H1 (cell line): Measurements from ENCODE around the gene MKRN1. TPM values are rescaled to one million over a fixed set of nuclear protein-coding genes. Genes with fewer than 3 reads are reported as not detected.

Experiments used
- CTCF ChIA-PET: fragments of 300-600 bp; sonication (Branson Sonifier 250); formaldehyde crosslinking; loops from one replicate; lab custom pipeline; 2021; ENCODE audit not compliant: partially characterized antibody; lab: Charles Lee
- POLR2A ChIA-PET: fragments of 300-600 bp; sonication (Branson Sonifier 250); formaldehyde crosslinking; loops from one replicate; lab custom pipeline; 2021; ENCODE audit warnings: inconsistent platforms; ENCODE audit not compliant: partially characterized antibody; lab: Charles Lee
- DNase-seq, 2 experiments: peaks; one replicate each; pipeline versions ENCODE4 v3.0.0 to v3.0.0-alpha.2; 2010 to 2022; ENCODE audit warnings: low spot score in 2 of 2, low read depth in 1 of 2, mixed read lengths in 1 of 2
- FAIRE-seq: peaks from 2 replicates; lab custom pipeline; 2011; peaks lifted over from hg19 to GRCh38; lab: Jason Lieb, UNC
- H2AFZ ChIP-seq: 2 replicates; pipeline ENCODE4 v1.8.1; 2012; ENCODE audit warnings: low read length, inconsistent platforms
- H2AK5ac ChIP-seq: 2 replicates; pipeline ENCODE4 v1.6.1; 2013; ENCODE audit warnings: low read depth, low read length
- H2BK120ac ChIP-seq: replicated peaks from 2 replicates; pipeline ENCODE3; 2013; ENCODE audit warnings: low read depth, low read length, inconsistent platforms
- H2BK12ac ChIP-seq: 2 replicates; pipeline ENCODE4 v1.6.1; 2013; ENCODE audit warnings: low read depth, low read length
- H2BK15ac ChIP-seq: 2 replicates; pipeline ENCODE4 v1.6.1; 2013; ENCODE audit warnings: low read length
- H2BK20ac ChIP-seq: 2 replicates; pipeline ENCODE4 v1.6.1; 2013; ENCODE audit warnings: low read length
- H2BK5ac ChIP-seq: 2 replicates; pipeline ENCODE4 v1.6.1; 2013; ENCODE audit warnings: low read depth, low read length
- H3K14ac ChIP-seq: 2 replicates; pipeline ENCODE4 v1.6.1; 2013; ENCODE audit warnings: inconsistent platforms; ENCODE audit not compliant: insufficient read length
- H3K18ac ChIP-seq: 2 replicates; pipeline ENCODE4 v1.6.1; 2013; ENCODE audit warnings: low read length; ENCODE audit errors: extremely low read depth
- H3K23ac ChIP-seq: 2 replicates; pipeline ENCODE4 v1.6.1; 2013; ENCODE audit warnings: inconsistent platforms; ENCODE audit not compliant: insufficient read length
- H3K23me2 ChIP-seq: 2 replicates; pipeline ENCODE4 v1.6.1; 2013; ENCODE audit warnings: low read depth, low read length
- H3K27ac ChIP-seq: 2 replicates; pipeline ENCODE4 v1.6.1; 2011; ENCODE audit warnings: low read depth, low read length, inconsistent platforms
- H3K27me3 ChIP-seq, 4 experiments: replicated peaks in 1 of 4; 1 replicate in 1 of 4; 2 replicates in 3 of 4; pipeline versions ENCODE4 v1.6.1 to v1.8.1; 2011 to 2013; ENCODE audit warnings: low read length in 3 of 4, mild to moderate bottlenecking in 3 of 4, inconsistent platforms in 2 of 4, mixed read lengths in 2 of 4, moderate library complexity in 1 of 4; ENCODE audit not compliant: control insufficient read depth in 3 of 4, insufficient read depth in 3 of 4; ENCODE audit errors: extremely low read depth in 1 of 4
- H3K36me3 ChIP-seq, 4 experiments: 2 replicates each; pipeline versions ENCODE4 v1.6.1 to v1.8.1; 2011 to 2013; ENCODE audit warnings: mild to moderate bottlenecking in 4 of 4, low read length in 3 of 4, moderate library complexity in 2 of 4, control low read depth in 1 of 4, inconsistent platforms in 1 of 4; ENCODE audit not compliant: insufficient read depth in 4 of 4, control insufficient read depth in 2 of 4
- H3K4ac ChIP-seq: replicated peaks from 2 replicates; pipeline ENCODE3; 2013; ENCODE audit warnings: low read length, low read depth, mixed read lengths, inconsistent platforms; ENCODE audit not compliant: insufficient read length
- H3K4me1 ChIP-seq, 4 experiments: replicated peaks in 1 of 4; 1 replicate in 1 of 4; 2 replicates in 3 of 4; pipeline versions ENCODE4 v1.6.1 to v1.8.1; 2011 to 2013; ENCODE audit warnings: low read length in 3 of 4, inconsistent platforms in 2 of 4, mixed read lengths in 1 of 4; ENCODE audit not compliant: insufficient read depth in 4 of 4, control insufficient read depth in 3 of 4
- H3K4me2 ChIP-seq, 2 experiments: 2 replicates each; pipeline versions ENCODE4 v1.6.1 to v1.8.1; 2011 to 2013; ENCODE audit warnings: low read depth in 2 of 2, low read length in 2 of 2, control low read depth in 1 of 2, inconsistent platforms in 1 of 2, mild to moderate bottlenecking in 1 of 2; ENCODE audit not compliant: insufficient read depth in 1 of 2
- H3K4me3 ChIP-seq, 4 experiments: fragments of 200-600, 300-600 bp in 1 of 4; sonication (generic), shearing (Covaris generic), sonication (Bioruptor Twin) in 1 of 4; 2 replicates each; pipeline versions ENCODE4 v1.5.1 to v1.8.1; 2011 to 2016; ENCODE audit warnings: low read length in 4 of 4, low read depth in 3 of 4, control low read depth in 2 of 4, inconsistent platforms in 2 of 4, mild to moderate bottlenecking in 2 of 4, mixed read lengths in 1 of 4, moderate library complexity in 1 of 4; ENCODE audit not compliant: insufficient read depth in 2 of 4; ENCODE audit errors: extremely low read depth in 1 of 4
- H3K56ac ChIP-seq: replicated peaks from 2 replicates; pipeline ENCODE3; 2013; ENCODE audit warnings: low read depth, mild to moderate bottlenecking, mixed read lengths, low read length, inconsistent platforms; ENCODE audit not compliant: insufficient read length
- H3K79me1 ChIP-seq: 2 replicates; pipeline ENCODE4 v1.6.1; 2013; ENCODE audit warnings: low read depth, low read length, control low read depth
- H3K79me2 ChIP-seq, 2 experiments: 2 replicates each; pipeline versions ENCODE4 v1.6.1 to v1.8.1; 2012 to 2013; ENCODE audit warnings: low read length in 2 of 2, mild to moderate bottlenecking in 2 of 2, inconsistent platforms in 1 of 2; ENCODE audit not compliant: insufficient read depth in 2 of 2, control insufficient read depth in 1 of 2
- H3K9ac ChIP-seq, 4 experiments: replicated peaks in 1 of 4; 1 replicate in 1 of 4; 2 replicates in 3 of 4; pipeline versions ENCODE4 v1.6.1 to v1.8.1; 2011 to 2013; ENCODE audit warnings: low read depth in 3 of 4, low read length in 3 of 4, control low read depth in 2 of 4, mild to moderate bottlenecking in 2 of 4, moderate library complexity in 2 of 4, inconsistent platforms in 1 of 4; ENCODE audit errors: extremely low read depth in 1 of 4
- H3K9me3 ChIP-seq, 2 experiments: 2 replicates each; pipeline versions ENCODE4 v1.6.1 to v1.8.1; 2012 to 2013; ENCODE audit warnings: mild to moderate bottlenecking in 2 of 2, moderate library complexity in 2 of 2, control low read depth in 1 of 2, inconsistent platforms in 1 of 2, low read depth in 1 of 2, low read length in 1 of 2, mixed read lengths in 1 of 2; ENCODE audit not compliant: insufficient read depth in 2 of 2
- H4K20me1 ChIP-seq, 2 experiments: replicated peaks in 1 of 2; 2 replicates each; pipeline versions ENCODE3 to v1.8.1; 2011 to 2013; ENCODE audit warnings: inconsistent platforms in 2 of 2, low read length in 2 of 2, mild to moderate bottlenecking in 1 of 2; ENCODE audit not compliant: insufficient read depth in 2 of 2, control insufficient read depth in 1 of 2
- H4K5ac ChIP-seq: 2 replicates; pipeline ENCODE4 v1.6.1; 2013; ENCODE audit warnings: low read length, low read depth, mixed read lengths, inconsistent platforms; ENCODE audit not compliant: insufficient read length
- H4K8ac ChIP-seq: 2 replicates; pipeline ENCODE4 v1.8.0; 2013; ENCODE audit warnings: mild to moderate bottlenecking, moderate library complexity, low read length, inconsistent platforms; ENCODE audit not compliant: insufficient read depth; ENCODE audit errors: extremely low read depth
- H4K91ac ChIP-seq: replicated peaks from 2 replicates; pipeline ENCODE3; 2013; ENCODE audit warnings: low read length, mixed read lengths, inconsistent platforms; ENCODE audit not compliant: insufficient read length
- E2F6 ChIP-seq: IDR thresholded peaks from 2 replicates; pipeline ENCODE4 v1.6.1; 2012; ENCODE audit warnings: inconsistent platforms
- HDAC2 ChIP-seq, 2 experiments: fragments of 300-600 bp in 1 of 2; sonication (generic) in 1 of 2; IDR thresholded peaks; 2 replicates each; pipeline ENCODE4 v1.6.1; 2011 to 2012; ENCODE audit warnings: low read depth in 2 of 2, low read length in 2 of 2, mild to moderate bottlenecking in 2 of 2, moderate library complexity in 2 of 2, borderline replicate concordance in 1 of 2, inconsistent platforms in 1 of 2
- JUN ChIP-seq: IDR thresholded peaks from 2 replicates; pipeline ENCODE4 v1.6.1; 2011; ENCODE audit warnings: low read depth, mild to moderate bottlenecking, improper control_type of control experiment, low read length
- MAFK ChIP-seq: IDR thresholded peaks from 2 replicates; pipeline ENCODE4 v1.6.1; 2012; ENCODE audit warnings: low read depth, mild to moderate bottlenecking, improper control_type of control experiment, low read length
- MAX ChIP-seq: IDR thresholded peaks from 2 replicates; pipeline ENCODE4 v1.6.1; 2012; ENCODE audit warnings: inconsistent platforms
- TAF1 ChIP-seq: IDR thresholded peaks from 2 replicates; pipeline ENCODE4 v1.6.1; 2011; ENCODE audit warnings: mild to moderate bottlenecking, low read depth, low read length
- WGBS, 2 experiments: shearing (Covaris generic) in 1 of 2; methylation state at CpG; one replicate each; pipeline versions ENCODE4 v1.1.6 to v1.1.7; 2013 to 2015; ENCODE audit warnings: low lambda C conversion rate in 2 of 2, mixed read lengths in 2 of 2, inconsistent platforms in 1 of 2, low coverage in 1 of 2, missing lambda C conversion rate in 1 of 2; ENCODE audit not compliant: insufficient replicate concordance in 2 of 2, insufficient coverage in 1 of 2, insufficient read length in 1 of 2; ENCODE audit errors: extremely low coverage in 1 of 2, missing lambda C conversion rate in 1 of 2; 5-methylcytosine and 5-hydroxymethylcytosine counted together
- polyA plus RNA-seq, 7 experiments: library from polyadenylated mRNA; depleted of rRNA in 3 of 7; stranded (reverse) in 5 of 7; unstranded in 2 of 7; fragments of >200 nt in 5 of 7; fragments of 200-250 nt in 2 of 7; gene quantifications; 1 replicate in 5 of 7; 2 replicates in 1 of 7; 4 replicates in 1 of 7; pipeline versions ENCODE4 v1.2.1 to v1.2.3, GENCODE V29; 2011 to 2013; ENCODE audit warnings: missing spikeins in 2 of 7, mixed read lengths in 2 of 7
- total RNA-seq: library from RNA; stranded (reverse); fragmentation: NEBNext Ultra II Directional; extraction: Animal tissue kit (Norgen Biotek cat#: 25700); gene quantifications from 2 replicates; pipeline ENCODE4 v1.2.1, GENCODE V29; 2021

MKRN1 gene
- total and polyA plus RNA-seq, 2 of the 8 experiments (the other 6 are each of a cell fraction or from before 2014, with no cell fraction given), result 46.2 to 99.6 TPM

GRCh38 chr7:140497241-140497769 lies 18.0 kb upstream of the MKRN1 start:
- Histone ChIP-seq H4K8ac (no peak overlapping the region), H3K14ac (no peak overlapping the region), H3K36me3 (no peaks in the 10 kb centered on the region), H2AFZ (no peak overlapping the region), H3K4ac (no peak overlapping the region), H3K4me3 (no peak overlapping the region), H2BK120ac (no peak overlapping the region), H2BK20ac (no peak overlapping the region), H3K23ac (no peak overlapping the region), H3K4me1 (no peaks in the 10 kb centered on the region), H2AK5ac (no peak overlapping the region), H2BK15ac (no peak overlapping the region), H3K9me3 (no peaks in the 10 kb centered on the region), H3K18ac (no peak overlapping the region), H3K23me2 (no peaks in the 10 kb centered on the region), H2BK5ac (no peak overlapping the region), H3K9ac (no peak overlapping the region), H3K56ac (no peak overlapping the region), H4K20me1 (no peaks in the 10 kb centered on the region), H3K27me3 (no peaks in the 10 kb centered on the region), H4K91ac (no peak overlapping the region), H4K5ac (no peak overlapping the region), H3K79me1 (no peaks in the 10 kb centered on the region), H3K4me2 (no peak overlapping the region), H3K79me2 (no peaks in the 10 kb centered on the region), H2BK12ac (no peak overlapping the region), H3K27ac (no peak overlapping the region)
- 79% methylated on average over 5 of the region's 5 CpGs; no CpG with 5 or more reads in 1 of the 2 experiments for WGBS, 2 experiments
- TF ChIP-seq E2F6, result no peak
- no peak for TF ChIP-seq MAX
- TF ChIP-seq HDAC2 (IDR thresholded peaks at IDR 0.05; ENCODE audit: borderline replicate concordance in 1 of 2, low read depth in 2 of 2, low read length in 2 of 2), result no peak
- no peak for TF ChIP-seq JUN
- TF ChIP-seq TAF1, result no peak
- TF ChIP-seq MAFK, result no peak
- CTCF ChIA-PET, result interaction anchor here (1.0 to 1.8 kb wide), 4 partner anchors 9 to 27 kb away, joined by 3 to 7 read pairs (median 3); no protein-coding TSS in a partner anchor
- POLR2A ChIA-PET, result no interaction called here
- DNase-seq (no peak), FAIRE-seq (no peak)
